Spleen (tissue), 11 donors: Measurements from ENCODE around the gene SYT3. TPM values are rescaled to one million over a fixed set of nuclear protein-coding genes. Genes with fewer than 3 reads are reported as not detected.
"Not testable (repeated sequence)": the region's sequence is repeated elsewhere in the genome, so short reads cannot be mapped to it uniquely, and the experiment has no call there.

Source experiments
- DNase-seq: peaks from one replicate; pipeline ENCODE4 v3.0.0-alpha.2; 2020
- H3K27ac ChIP-seq, 8 donors: fragments of 200-600 bp; sonication (generic) in 7 of 8; 1 replicate in 4 of 8; 2 replicates in 4 of 8; pipeline versions ENCODE4 v1.5.0 to v1.8.0; 2016 to 2021; ENCODE audit warnings: inconsistent platforms in 4 of 8, mild to moderate bottlenecking in 4 of 8, moderate library complexity in 1 of 8
- H3K27me3 ChIP-seq, 7 donors: fragments of 200-600 bp; sonication (generic) in 6 of 7; replicated peaks in 1 of 7; 1 replicate in 4 of 7; 2 replicates in 3 of 7; pipeline versions ENCODE4 v1.5.0 to v1.8.0; 2016 to 2021; ENCODE audit warnings: inconsistent platforms in 3 of 7, mild to moderate bottlenecking in 1 of 7
- H3K36me3 ChIP-seq, 6 donors: fragments of 200-600 bp; sonication (generic) in 5 of 6; 1 replicate in 4 of 6; 2 replicates in 2 of 6; pipeline versions ENCODE4 v1.5.0 to v1.8.0; 2016 to 2021; ENCODE audit warnings: inconsistent platforms in 2 of 6
- H3K4me1 ChIP-seq, 6 donors: fragments of 200-600 bp; sonication (generic) in 5 of 6; 1 replicate in 3 of 6; 2 replicates in 3 of 6; pipeline versions ENCODE4 v1.5.0 to v1.8.0; 2016 to 2021; ENCODE audit warnings: inconsistent platforms in 3 of 6
- H3K4me3 ChIP-seq, 8 donors: fragments of 200-600 bp; sonication (generic) in 7 of 8; 1 replicate in 4 of 8; 2 replicates in 4 of 8; pipeline versions ENCODE4 v1.5.0 to v1.8.0; 2016 to 2021; ENCODE audit warnings: inconsistent platforms in 4 of 8, mild to moderate bottlenecking in 4 of 8, moderate library complexity in 2 of 8
- H3K9me3 ChIP-seq, 8 donors: fragments of 200-600 bp; sonication (generic) in 7 of 8; 1 replicate in 4 of 8; 2 replicates in 4 of 8; pipeline versions ENCODE4 v1.5.0 to v1.8.0; 2016 to 2021; ENCODE audit warnings: inconsistent platforms in 4 of 8
- CTCF ChIP-seq, 11 experiments: fragments of 200-600 bp in 7 of 11; fragments of 450-650 bp in 4 of 11; sonication (generic) in 4 of 11; IDR thresholded peaks in 8 of 11; conservative IDR thresholded peaks in 3 of 11; 1 replicate in 7 of 11; 2 replicates in 4 of 11; pipeline versions ENCODE4 v1.4.0 to v1.8.0; 2016 to 2021; ENCODE audit warnings: antibody characterized with exemption in 11 of 11, inconsistent platforms in 4 of 11, mild to moderate bottlenecking in 1 of 11
- POLR2A ChIP-seq, 3 donors: fragments of 450-650 bp; IDR thresholded peaks; one replicate each; pipeline ENCODE4 v1.5.1; 2017; ENCODE audit warnings: antibody characterized with exemption in 3 of 3, mild to moderate bottlenecking in 1 of 3
- POLR2AphosphoS5 ChIP-seq, 3 donors: sonication (generic); formaldehyde crosslinking; IDR thresholded peaks; one replicate each; pipeline ENCODE4 v1.5.1; 2017; ENCODE audit warnings: antibody characterized with exemption in 3 of 3
- WGBS, 5 donors: extraction: QIAGEN DNeasy Blood & Tissue Kit in 3 of 5; methylation state at CpG; one replicate each; pipeline versions ENCODE4 v1.1.5 to v1.1.7; 2013 to 2018; 5-methylcytosine and 5-hydroxymethylcytosine counted together
- intact Hi-C: fragments of 100-400 bp; cut with DNase I; formaldehyde crosslinking; loops from one replicate; pipeline ENCODE4 v1.15.0; 2023; ENCODE audit warnings: low total_unique reads
- polyA plus RNA-seq, 3 donors: library from polyadenylated mRNA; stranded (reverse); fragments of 200-250 nt; gene quantifications; one replicate each; pipeline ENCODE4 v1.2.1, GENCODE V29; 2013
- total RNA-seq, 7 donors: library from RNA; depleted of rRNA in 3 of 7; stranded (reverse); fragments of >200 nt in 3 of 7; fragmentation: NEBNext Ultra II Directional in 4 of 7; extraction: Animal tissue kit (Norgen Biotek cat#: 25700) in 4 of 7; gene quantifications; one replicate each; pipeline versions ENCODE4 v1.1.0 to v1.2.1, GENCODE V29; 2016 to 2021
- donor health status: healthy with polysubstance abuse.
- donor health status: DM: no; HTN: no; CAD: no; lungs with moderate emphysema.
- donor health status: DM: no; HTN: no; CAD: no.
- donor health status: Bipolar disorder and iron deficiency.
- donor health status: healthy.
- donor health status: DM: no; HTN: no; CAD: no.
- donor health status: DM: yes; HTN: yes; CAD: no.

The SYT3 gene
- total and polyA plus RNA-seq, 10 donors, result 0.02 to 0.51 (median 0.24) TPM; not detected in 4

GRCh38 chr19:50599427-50599826 is 40.3 kb downstream of the SYT3 start:
- H3K4me3 ChIP-seq, result no peak overlapping the region
- peaks cover 0 to under 1% (median 0%) of the 10 kb centered on the region in 8 donors for H3K9me3 ChIP-seq
- H3K27me3 ChIP-seq, result peaks cover 0 to 77% (median 12%) of the 10 kb centered on the region in 7 donors
- TF ChIP-seq CTCF (IDR thresholded peaks at IDR 0.05 in 8 of 11, conservative IDR thresholded peaks at IDR 0.05 in 3 of 11) (no peak), POLR2A (IDR thresholded peaks at IDR 0.05) (no peak), POLR2AphosphoS5 (IDR thresholded peaks at IDR 0.05) (no peak)
- WGBS, 5 donors, result 80 to 86% (median 85%) methylated on average over 9 of the region's 9 CpGs
- no peaks in the 10 kb centered on the region for H3K4me1 ChIP-seq
- H3K36me3 ChIP-seq, result no peaks in the 10 kb centered on the region
- peak; percentile 17 for DNase-seq
- intact Hi-C loops, result no loop called here
- no peak overlapping the region for H3K27ac ChIP-seq

- 82 to 89% (median 87%) methylated on average over 3 of the region's 3 CpGs for WGBS, 5 donors
Observed at GRCh38 chr19:50590191-50590590, 49.5 kb downstream of the SYT3 start.

GRCh38 chr19:50581795-50582660 is 57.7 kb downstream of the SYT3 start:
- H3K27ac ChIP-seq, H3K4me3 ChIP-seq, H3K9me3 ChIP-seq, intact Hi-C loops, H3K4me1 ChIP-seq, H3K36me3 ChIP-seq: not testable (repeated sequence)
- DNase-seq, result peak; percentile 51
- H3K27me3 ChIP-seq, result peaks cover 0 to 38% (median 0%) of the 10 kb centered on the region in 7 donors
- 76 to 84% (median 83%) methylated on average over 21 to 24 of the region's 24 CpGs for WGBS, 5 donors

More at GRCh38 chr19:50590191-50590590, 49.5 kb downstream of the SYT3 start:
- no peak for DNase-seq
- no peak overlapping the region for H3K4me3 ChIP-seq
- intact Hi-C loops, result no loop called here
- no peaks in the 10 kb centered on the region for H3K36me3 ChIP-seq
- H3K4me1 ChIP-seq, result no peaks in the 10 kb centered on the region
- peaks cover 0 to 34% (median 0%) of the 10 kb centered on the region in 7 donors for H3K27me3 ChIP-seq
- no peaks in the 10 kb centered on the region for H3K9me3 ChIP-seq
- no peak overlapping the region for H3K27ac ChIP-seq
- TF ChIP-seq CTCF (IDR thresholded peaks at IDR 0.05 in 8 of 11, conservative IDR thresholded peaks at IDR 0.05 in 3 of 11), result no peak
- no peak for TF ChIP-seq POLR2AphosphoS5 (IDR thresholded peaks at IDR 0.05)
- no peak for TF ChIP-seq POLR2A (IDR thresholded peaks at IDR 0.05)

- TF ChIP-seq POLR2AphosphoS5 (IDR thresholded peaks at IDR 0.05) (no peak), CTCF (IDR thresholded peaks at IDR 0.05 in 8 of 11, conservative IDR thresholded peaks at IDR 0.05 in 3 of 11) (no peak), POLR2A (IDR thresholded peaks at IDR 0.05) (no peak)
- WGBS, 5 donors, result 76 to 92% (median 86%) methylated on average over 13 of the region's 13 CpGs
- Histone ChIP-seq H3K27me3 (peaks cover 0 to 32% (median 0%) of the 10 kb centered on the region in 7 donors), H3K36me3 (no peaks in the 10 kb centered on the region), H3K4me3 (no peak overlapping the region), H3K4me1 (no peaks in the 10 kb centered on the region), H3K9me3 (peaks cover 0 to 5% (median 0%) of the 10 kb centered on the region in 8 donors), H3K27ac (no peak overlapping the region)
- DNase-seq, result peak; percentile 6
- intact Hi-C loops, result no loop called here
Observed at GRCh38 chr19:50580970-50581634, 58.6 kb downstream of the SYT3 start.
